GM19438 (cell line): ENCODE measurements around the gene LSM4.

ENCODE experiments used
- ATAC-seq: cut with Tn5 transposase; IDR thresholded peaks from one replicate; pipeline ENCODE4 v1.9.1; 2021; ENCODE audit warnings: low read depth; ENCODE audit not compliant: unreplicated experiment

Gene LSM4

DNA sequence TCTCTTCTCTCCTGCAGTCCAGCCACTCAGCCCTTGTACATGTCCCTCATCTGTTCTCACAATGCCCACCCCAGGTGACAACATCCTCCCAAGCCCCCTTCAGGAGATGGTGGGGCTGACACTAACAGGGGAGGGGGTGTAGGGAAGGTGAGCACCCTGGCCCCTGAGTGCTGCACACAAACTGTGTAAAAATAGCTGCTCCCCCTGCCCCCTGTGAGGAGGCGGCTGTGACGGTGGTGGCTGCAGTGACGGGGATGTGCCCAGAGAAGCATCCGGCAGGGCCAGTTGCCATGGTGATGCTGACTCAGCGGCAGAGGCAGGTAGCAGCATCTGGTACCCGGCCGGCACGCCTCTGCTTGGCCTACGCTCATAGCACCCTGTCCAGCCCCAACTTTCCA lies 28.4 kb downstream of the LSM4 start:
- no peak for ATAC-seq

- ATAC-seq, result no peak
Observed at GRCh38 chr19:18293642-18294466, 29.0 kb downstream of the LSM4 start.

DNA sequence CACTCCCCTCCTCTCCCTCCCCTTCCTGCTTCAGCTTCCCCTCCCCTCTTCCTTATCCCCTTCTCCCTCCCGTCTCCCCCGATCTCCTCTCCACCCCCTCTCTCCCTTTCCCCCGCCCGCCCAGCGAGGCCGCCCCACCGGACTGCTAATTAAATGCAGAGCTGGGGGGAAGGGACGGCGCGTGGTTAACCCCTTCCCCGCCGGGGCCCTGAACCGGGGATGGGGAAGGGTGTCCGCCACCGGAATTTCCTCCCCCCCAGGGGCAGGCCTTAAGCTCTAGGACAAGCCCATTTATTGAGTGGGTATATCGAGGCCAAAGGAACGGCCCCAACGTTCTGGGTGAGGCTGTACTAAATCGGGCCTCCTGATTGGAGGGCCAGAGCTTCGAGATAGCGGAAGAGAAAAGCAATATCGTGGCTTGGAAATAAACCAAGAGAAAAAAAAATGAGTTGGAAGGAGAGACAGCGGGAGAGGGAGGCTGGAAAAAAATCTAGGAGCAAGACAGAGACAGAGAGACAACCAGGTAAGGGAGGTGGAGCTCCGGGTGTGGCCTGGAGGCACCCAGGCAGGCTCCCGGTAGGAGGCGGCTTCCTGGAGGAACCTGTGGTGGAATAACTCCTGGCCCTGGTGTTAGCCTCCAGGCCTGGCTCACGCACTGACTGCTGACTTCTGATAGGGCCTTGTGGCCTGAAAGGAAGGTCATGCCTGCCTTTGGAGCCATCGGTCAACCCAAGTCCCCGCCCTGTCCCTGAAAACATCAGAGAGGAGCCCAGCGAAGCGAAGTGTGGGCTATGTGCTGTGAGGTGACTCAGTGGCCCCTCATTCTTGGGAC lies 29.9 kb downstream of the LSM4 start:
- ATAC-seq, result no peak

GRCh38 chr19:18292462-18292809 lies 30.4 kb downstream of the LSM4 start:
- ATAC-seq, result no peak

DNA sequence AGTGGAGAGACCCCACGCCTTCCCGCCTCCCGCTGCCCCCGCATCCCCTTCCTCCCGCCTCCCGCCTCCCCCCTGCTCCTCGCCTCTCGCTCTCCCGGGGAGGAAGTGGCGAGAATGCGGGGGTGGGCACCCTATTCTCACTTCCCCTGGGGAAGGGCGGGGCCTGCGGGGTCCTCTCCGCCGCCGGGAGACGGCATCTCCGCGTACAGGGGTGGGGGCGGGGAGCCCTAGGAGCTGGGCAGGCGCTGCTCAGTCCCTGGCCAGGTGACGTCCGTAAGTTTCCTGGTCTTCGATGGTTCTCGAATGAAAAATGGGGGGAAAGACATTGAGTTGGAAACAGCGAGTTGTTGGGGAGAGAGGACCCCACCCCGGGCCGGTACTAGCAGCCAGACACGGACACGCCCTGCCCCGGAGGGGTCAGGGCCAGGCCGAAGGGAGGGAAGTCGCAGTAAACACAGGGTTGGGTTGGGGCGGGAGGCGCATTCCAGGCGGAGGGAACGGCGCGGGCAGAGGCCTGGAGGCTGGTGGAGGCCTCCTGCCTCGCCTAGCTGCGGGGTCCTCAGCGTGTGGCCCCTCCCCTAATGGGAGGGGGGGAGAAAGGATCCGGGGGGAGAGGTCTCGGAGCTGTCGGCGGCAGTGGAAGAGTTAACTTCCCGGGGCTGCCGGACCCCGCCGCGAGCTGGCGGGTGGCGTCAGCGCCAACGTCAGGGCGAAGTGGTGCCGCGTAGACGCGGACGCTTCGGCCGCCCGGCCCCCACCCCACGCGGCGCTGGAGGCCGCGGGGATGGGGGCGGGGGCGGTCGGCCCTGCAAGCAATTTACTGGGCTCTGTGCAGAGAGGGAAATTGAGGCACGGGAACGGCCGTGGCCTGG lies 31.1 kb downstream of the LSM4 start:
- ATAC-seq, result no peak

- ATAC-seq, result no peak
Observed at GRCh38 chr19:18291019-18291524, 31.8 kb downstream of the LSM4 start.

- ATAC-seq, result no peak
Observed at GRCh38 chr19:18290302-18291018, 32.4 kb downstream of the LSM4 start.

DNA sequence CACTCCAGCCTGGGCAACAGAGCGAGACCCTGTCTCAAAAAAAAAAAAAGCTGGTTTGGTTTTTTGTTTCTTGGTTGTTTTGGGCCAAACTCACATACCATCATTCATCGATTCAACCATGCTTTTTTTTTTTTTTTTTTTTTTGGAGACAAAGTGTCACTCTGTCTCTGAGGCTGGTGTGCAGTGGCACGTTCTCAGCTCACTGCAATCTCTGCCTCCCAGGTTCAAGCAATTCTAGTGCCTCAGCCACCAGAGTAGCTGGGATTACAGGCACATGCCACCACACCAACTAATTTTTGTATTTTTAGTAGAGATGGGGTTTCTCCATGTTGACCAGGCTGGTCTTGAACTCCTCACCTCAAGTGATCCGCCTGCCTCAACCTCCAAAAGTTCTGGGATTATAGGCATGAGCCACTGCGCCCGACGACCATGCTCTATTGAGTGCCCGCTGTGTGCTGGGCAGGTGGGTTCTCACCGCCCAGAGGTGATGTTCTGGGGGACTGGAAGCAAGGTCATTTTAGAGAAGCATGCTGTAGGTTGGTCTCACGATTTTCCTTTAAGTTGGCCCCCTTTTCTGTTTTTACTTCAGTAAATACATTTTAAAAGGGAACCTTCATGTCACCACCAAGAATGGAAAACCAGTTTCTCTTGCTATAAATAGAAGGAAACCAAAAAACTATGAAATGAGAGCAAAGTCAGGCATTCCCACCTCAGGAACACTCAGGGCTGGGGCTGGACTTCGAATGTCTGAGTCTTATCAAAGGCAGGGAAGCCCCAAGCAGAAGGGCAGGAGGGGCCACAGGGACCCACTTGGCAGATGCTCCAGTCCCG lies 33.2 kb downstream of the LSM4 start:
- no peak for ATAC-seq

- ATAC-seq, result no peak
Observed at GRCh38 chr19:18287836-18288772, 34.8 kb downstream of the LSM4 start.

DNA sequence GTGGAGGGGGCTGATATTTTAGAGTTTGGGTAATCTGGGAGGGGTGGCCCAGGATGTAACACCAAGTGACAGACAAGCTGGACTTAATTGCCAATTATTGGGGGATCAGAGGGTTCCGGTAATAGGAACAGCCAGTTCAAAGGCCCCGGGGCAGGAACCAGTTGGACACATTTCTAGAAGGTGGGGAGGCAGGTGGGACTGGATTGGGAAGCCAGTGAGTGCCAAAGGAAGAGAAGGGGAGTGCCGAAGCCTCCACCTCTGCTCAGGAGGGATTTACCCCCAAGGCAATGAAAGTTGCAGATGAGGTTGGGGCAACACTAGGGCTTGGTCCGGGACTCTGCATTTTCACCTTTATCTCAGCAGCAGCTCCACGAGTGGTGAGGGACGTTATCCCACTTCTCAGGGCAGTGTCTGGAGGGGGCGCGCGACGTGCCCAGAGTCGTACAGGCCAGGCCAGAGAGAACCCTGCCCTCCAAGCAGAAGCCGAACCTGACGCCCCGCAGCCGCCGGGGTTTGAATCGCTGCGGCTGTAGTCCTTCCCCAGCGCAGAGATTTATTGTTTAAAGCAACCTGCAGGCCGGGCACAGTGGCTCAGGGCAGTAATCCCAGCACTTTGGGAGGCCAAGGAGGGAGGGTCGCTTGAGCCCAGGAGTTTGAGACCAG lies 35.8 kb downstream of the LSM4 start:
- ATAC-seq, result no peak

DNA sequence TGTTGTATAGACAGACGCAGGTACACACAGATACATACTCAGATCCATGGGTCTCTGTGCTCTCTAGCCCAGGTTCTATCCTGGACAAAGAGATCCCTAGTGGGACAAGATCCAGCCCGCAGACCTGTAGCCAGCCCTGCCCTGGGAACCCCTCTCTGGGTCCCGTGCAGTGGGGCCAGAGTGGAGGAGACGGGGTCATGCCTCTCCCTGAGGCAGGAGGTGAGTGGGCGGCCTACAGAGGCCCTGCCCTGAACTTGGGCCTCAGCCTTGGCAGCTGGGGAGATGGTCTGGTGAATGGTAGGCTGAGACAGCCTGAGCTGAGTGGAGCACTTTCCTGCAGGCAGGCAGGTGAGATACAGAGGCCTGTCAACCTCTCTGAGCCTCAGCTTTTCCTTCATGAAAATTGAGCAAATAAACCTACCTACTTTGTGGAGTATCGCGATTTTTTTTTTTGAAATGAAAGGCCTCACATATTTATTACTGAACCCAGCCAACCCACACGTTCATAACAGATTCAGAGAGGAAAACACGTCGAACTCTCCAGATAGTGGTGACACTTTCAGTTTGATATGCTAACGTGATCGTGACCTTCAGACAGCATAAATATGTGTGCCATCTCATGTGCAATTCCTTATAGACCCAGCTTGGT lies 38.0 kb downstream of the LSM4 start:
- no peak for ATAC-seq

DNA sequence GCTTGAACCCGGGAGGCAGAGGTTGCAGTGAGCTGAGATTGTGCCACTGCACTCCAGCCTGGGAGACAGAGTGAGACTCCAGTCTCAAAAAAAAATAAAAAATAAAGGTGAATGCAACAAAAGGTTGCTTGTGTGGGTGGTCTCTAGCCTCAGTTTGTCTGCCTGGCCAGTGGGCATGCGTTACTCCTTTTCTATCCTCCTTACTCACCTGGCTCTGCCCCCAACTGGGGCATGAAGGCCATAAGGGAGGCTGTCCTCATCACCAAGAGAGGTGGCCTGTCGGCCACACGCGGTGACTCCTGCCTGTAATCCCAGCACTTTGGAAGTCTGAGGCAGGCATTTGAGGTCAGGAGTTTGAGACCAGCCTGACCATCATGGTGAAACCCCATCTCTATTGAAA lies 39.5 kb downstream of the LSM4 start:
- ATAC-seq, result no peak

GRCh38 chr19:18282788-18283141 lies 40.1 kb downstream of the LSM4 start:
- no peak for ATAC-seq

- ATAC-seq, result peak; percentile 21
Observed at GRCh38 chr19:18282021-18282787, 40.7 kb downstream of the LSM4 start.

DNA sequence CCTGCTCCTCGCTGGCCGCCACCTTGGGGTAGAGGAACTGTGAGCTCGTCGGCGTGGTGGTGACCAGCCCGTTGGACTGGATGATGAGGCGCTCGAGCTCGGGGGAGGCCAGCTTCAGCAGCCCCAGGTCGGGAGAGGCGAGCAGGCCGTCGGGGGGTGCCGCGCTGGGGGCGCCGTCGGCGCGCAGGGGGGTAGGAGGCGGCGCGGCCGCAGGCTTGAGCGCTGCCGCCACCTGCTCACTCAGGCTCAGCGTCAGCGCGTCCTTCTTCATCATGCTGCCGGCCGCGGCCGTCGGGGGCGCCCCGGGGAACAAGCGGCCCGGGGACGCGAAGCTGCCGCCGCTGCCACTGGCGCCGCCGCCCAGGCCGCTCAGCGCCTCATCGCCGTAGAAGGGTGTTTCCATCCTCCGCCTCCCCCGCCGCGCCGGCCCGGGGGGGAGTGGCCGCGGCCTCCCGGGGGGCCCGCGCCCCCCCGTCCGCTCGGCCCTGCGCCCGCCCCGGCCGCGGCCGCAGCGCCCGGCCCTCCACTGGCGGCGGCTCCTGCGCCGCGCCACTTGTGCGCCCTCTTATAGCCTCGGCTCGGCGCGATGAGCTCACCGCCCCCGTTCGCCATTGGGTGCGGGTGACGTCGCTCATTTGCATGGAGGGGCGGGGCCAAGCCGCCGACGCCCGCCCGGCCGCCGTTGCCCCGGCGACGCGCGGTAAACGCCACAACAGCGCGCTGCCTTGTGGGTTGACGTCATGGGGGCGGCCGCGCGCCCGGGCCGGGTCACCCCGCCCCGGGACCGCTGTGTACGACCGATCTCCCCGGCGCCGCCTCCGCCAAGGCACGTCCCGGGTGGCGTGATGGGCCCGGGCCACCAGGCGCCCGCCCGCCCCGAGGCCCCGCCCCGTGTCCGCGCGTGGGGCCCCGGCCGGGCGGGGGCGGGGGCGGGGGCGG lies 41.5 kb downstream of the LSM4 start, which contains the start of gene JUND:
TSS of gene JUND (minus strand) at position 541 of the 939 bp plus-strand sequence. CDS start at position 403, 138 bp downstream.
- peak; percentile 57 for ATAC-seq
